Mucosa of descending colon (tissue), 3 donors: ENCODE measurements around the gene IFTAP. TPM values are rescaled to one million over a fixed set of nuclear protein-coding genes. Genes with fewer than 3 reads are reported as not detected.

Experiments
- ATAC-seq: fragments of 200-7000 bp; cut with Tn5 transposase; one replicate; pipeline ENCODE4 v1.9.1; 2020; ENCODE audit warnings: mild to moderate bottlenecking, moderate library complexity
- DNase-seq, 3 donors: peaks; one replicate each; pipeline ENCODE4 v3.0.0-alpha.2; 2020
- H3K36me3 ChIP-seq: fragments of 200-600 bp; one replicate; pipeline ENCODE4 v1.8.0; 2021; ENCODE audit warnings: low read depth, mild to moderate bottlenecking
- H3K4me1 ChIP-seq: fragments of 200-600 bp; one replicate; pipeline ENCODE4 v1.8.0; 2021; ENCODE audit warnings: low read depth, mild to moderate bottlenecking
- H3K4me3 ChIP-seq: fragments of 200-600 bp; one replicate; pipeline ENCODE4 v1.8.0; 2021; ENCODE audit warnings: mild to moderate bottlenecking
- H3K9me3 ChIP-seq: fragments of 200-600 bp; one replicate; pipeline ENCODE4 v1.8.0; 2021; ENCODE audit warnings: mild to moderate bottlenecking
- intact Hi-C, 2 donors: fragments of 100-400 bp; cut with DNase I in 1 of 2; cut with micrococcal nuclease in 1 of 2; formaldehyde crosslinking; loops; one replicate each; pipeline versions ENCODE4 v1.11.0 to v1.11.1; 2022; cut with DNase I, micrococcal nuclease
- total RNA-seq, 3 donors: library from RNA; stranded (reverse); fragmentation: NEBNext Ultra II Directional in 2 of 3; extraction: Animal tissue kit (Norgen Biotek cat#: 25700) in 2 of 3; gene quantifications; one replicate each; pipeline versions ENCODE4 v1.2.1 to v1.2.4, GENCODE V29; 2021 to 2023
- TF ChIP-seq, protein P1 (sequence below): fragments of 200-600 bp; IDR thresholded peaks from one replicate; pipeline ENCODE4 v1.8.0; 2022; ENCODE audit warnings: antibody characterized with exemption, mild to moderate bottlenecking
- donor health status: DM: no; HTN: no; CAD: no; lungs with moderate emphysema.
- donor health status: DM: no; HTN: no; CAD: no.
- donor health status: DM: no; HTN: yes; CAD: no.

IFTAP gene
- total RNA-seq, 3 donors from 2014 or later: 4.5 to 23.0 (median 9.3) TPM

DNA sequence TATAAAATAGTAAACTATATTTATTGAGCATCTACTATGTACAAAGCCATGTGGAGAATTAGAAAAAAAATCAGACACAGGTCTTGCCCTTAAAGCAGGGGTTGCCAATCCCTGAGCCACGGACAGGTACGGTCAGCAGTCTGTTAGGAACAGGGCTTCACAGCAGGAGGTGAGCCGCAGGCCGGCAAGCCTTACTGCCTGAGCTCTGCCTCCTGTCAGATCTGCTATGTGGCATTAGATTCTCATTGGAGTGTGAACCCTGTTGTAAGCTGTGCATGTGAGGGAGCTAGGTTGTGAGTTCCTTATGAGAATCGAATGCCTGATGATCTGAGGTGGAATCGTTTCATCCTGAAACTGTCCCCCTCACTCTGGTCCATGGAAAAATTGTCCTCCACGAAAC, 5.9 kb downstream of the IFTAP start:
- ATAC-seq: no peak
- intact Hi-C loops: no loop called here
- H3K4me3 ChIP-seq: no peak overlapping the region
- H3K9me3 ChIP-seq: no peaks in the 10 kb centered on the region
- DNase-seq: no peak
- no peaks in the 10 kb centered on the region for H3K4me1 ChIP-seq
- H3K36me3 ChIP-seq: no peaks in the 10 kb centered on the region
- TF ChIP-seq, protein P1, sequence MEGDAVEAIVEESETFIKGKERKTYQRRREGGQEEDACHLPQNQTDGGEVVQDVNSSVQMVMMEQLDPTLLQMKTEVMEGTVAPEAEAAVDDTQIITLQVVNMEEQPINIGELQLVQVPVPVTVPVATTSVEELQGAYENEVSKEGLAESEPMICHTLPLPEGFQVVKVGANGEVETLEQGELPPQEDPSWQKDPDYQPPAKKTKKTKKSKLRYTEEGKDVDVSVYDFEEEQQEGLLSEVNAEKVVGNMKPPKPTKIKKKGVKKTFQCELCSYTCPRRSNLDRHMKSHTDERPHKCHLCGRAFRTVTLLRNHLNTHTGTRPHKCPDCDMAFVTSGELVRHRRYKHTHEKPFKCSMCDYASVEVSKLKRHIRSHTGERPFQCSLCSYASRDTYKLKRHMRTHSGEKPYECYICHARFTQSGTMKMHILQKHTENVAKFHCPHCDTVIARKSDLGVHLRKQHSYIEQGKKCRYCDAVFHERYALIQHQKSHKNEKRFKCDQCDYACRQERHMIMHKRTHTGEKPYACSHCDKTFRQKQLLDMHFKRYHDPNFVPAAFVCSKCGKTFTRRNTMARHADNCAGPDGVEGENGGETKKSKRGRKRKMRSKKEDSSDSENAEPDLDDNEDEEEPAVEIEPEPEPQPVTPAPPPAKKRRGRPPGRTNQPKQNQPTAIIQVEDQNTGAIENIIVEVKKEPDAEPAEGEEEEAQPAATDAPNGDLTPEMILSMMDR: no peak

DNA sequence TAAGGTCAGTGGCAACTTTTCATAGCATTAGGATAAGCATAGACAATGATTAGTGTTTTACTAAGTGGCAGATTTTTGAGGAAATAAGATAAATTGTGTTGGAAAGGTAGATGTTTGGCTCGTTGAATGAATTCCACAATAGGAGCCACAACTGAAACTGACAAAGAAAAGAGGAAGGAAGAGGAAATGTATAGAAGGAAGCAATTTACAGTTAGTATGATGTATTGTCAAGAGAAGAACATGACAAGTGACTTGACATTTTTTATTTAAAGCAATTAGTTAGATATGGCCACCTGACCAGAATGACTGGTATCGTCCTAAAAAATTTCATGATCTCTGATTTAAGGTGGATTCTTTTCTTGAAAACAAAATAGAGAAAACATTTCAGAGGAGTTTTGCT, 6.9 kb downstream of the IFTAP start:
- intact Hi-C loops: no loop called here
- DNase-seq (no peak), ATAC-seq (no peak)
- no peaks in the 10 kb centered on the region for H3K9me3 ChIP-seq
- TF ChIP-seq, protein P1: no peak
- no peaks in the 10 kb centered on the region for H3K36me3 ChIP-seq
- no peak overlapping the region for H3K4me3 ChIP-seq
- H3K4me1 ChIP-seq: no peaks in the 10 kb centered on the region

DNA sequence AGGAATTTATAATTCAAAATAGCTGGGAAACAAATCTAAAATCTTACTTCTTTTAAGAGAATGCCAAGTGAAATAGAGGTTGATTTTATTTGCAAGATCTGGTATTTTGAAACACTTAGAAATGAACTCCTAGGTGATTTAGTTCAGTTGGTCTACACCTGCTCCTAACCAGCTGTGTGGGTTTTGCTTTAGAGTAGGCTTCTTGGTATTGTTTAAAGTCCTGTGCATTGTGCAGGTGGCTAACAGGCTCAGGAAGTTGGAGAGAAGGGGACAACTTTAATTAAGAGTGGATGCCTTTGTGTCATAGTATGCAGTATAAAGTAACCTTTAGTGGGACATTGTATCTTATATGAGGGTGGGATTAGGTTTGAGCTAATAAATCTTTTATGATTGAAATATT, 7.8 kb downstream of the IFTAP start:
- DNase-seq (no peak), ATAC-seq (no peak)
- Histone ChIP-seq H3K9me3 (no peaks in the 10 kb centered on the region), H3K36me3 (no peaks in the 10 kb centered on the region), H3K4me1 (no peaks in the 10 kb centered on the region), H3K4me3 (no peak overlapping the region)
- TF ChIP-seq, protein P1: no peak
- intact Hi-C loops: no loop called here

DNA sequence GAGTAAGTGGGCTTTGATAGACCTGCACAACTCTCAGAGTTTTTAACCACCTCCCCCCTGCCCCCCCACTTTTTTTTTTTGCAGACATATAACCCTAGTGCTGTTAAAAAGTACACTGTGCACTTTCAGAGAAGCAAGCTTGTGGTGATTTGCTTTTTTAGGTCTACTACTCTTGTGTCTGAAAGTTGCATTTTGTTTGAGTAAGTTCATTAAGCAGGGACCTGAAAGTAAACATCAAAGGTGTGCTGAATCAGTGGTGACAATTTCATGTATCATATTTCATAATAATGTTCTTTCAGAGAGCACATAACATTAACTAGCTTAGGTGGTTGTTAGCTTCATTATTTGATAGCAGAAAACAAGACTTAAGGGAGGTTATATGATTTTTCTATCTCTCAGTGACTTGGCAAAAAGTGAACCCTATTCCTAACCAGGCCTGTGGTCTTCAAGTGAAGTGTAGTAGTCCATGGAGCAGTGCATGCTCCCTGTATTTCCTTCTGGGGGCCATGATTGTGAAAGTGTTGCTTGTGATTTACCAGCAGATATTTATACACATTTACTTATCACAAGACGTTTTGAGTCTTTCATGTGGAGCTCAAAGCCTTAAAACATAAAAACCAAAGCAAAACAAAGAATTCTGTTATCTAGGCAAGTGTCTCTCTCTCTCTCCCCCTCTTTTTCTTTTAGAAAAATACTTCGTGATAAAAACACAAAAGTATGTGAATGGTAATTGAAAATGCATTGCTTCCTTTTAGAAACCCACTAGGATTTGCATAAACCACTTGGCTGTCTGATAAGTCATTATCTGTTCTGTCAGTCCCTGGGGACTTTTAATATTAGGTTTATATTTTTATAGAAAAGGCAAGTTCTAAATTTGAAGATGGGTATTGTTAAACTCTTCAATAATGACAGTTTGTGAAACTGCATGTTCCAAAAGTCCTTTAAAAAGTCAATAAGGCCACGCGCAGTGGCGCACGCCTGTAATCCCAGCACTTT, 11.2 kb downstream of the IFTAP start:
- Histone ChIP-seq H3K36me3 (no peaks in the 10 kb centered on the region), H3K4me3 (no peak overlapping the region), H3K9me3 (no peaks in the 10 kb centered on the region), H3K4me1 (no peaks in the 10 kb centered on the region)
- no peak for ATAC-seq
- TF ChIP-seq, protein P1: no peak
- DNase-seq: no peak
- intact Hi-C loops: no loop called here

DNA sequence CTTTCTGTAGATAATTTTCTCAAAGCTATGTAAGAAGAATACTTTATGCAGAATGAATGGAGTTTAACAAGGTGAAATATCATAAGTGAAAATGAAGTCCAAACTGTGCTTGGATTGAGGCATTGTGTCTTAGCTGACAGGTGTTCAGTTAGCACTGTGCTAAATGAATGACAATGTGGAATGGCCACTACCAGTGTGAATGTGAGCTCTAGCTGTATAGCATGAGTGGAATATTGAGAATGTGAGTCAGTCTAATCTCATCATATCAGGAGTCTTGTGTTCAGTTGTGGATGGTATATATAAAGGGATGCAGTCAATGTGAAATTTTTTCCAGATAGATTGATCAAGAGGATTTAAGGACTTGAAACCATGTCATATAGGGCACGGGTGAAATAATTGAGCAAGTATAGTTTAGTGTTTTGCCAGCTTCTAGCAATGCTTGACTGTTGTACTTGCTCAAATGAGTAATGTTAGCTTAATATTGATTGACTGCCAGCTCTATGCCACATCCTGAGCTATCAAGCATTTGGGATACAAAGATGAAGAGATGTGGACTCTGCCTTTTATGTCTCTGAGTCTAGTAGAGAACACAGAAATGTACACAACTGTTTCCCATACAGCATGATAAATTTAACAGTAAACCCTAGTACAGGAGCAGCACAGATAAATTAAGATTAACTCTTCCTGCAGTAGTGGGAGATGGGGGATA, 14.3 kb downstream of the IFTAP start:
- intact Hi-C loops: no loop called here
- ATAC-seq: no peak
- no peaks in the 10 kb centered on the region for H3K4me1 ChIP-seq

More for the DNA sequence above, 14.3 kb downstream of the IFTAP start:
- no peaks in the 10 kb centered on the region for H3K36me3 ChIP-seq
- no peak for DNase-seq
- TF ChIP-seq, protein P1: no peak
- H3K9me3 ChIP-seq: no peaks in the 10 kb centered on the region
- no peak overlapping the region for H3K4me3 ChIP-seq
